Measurements from ENCODE around the gene CTRL. TPM values are rescaled to one million over a fixed set of nuclear protein-coding genes. Genes with fewer than 3 reads are reported as not detected.

CTRL gene
- polyA plus RNA-seq, 3 donors = 0.69 to 17.4 (median 1.6) TPM

DNA sequence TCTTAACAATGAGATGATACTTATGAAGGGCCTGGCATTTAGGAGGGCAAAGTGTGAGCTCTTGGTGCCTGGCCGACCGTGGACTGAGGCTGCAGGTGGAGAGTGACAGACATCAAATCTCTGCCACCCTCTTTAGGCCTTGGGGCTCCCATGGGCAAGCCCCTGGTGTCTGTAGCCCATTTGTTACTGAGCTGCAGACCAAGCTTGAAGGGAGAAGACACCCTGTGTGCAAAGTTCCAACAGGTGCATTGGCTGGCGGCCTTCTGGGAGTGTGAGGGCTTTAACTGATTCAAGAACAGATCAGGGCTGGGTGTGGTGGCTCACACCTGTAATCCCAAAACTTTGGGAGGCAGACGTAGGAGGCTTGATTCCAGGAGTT, 789 bp upstream of the CTRL start:
- no peaks in the 10 kb centered on the region for H3K9me3 ChIP-seq (replicated peaks in 1 of 2; ENCODE audit: control insufficient read depth in 1 of 2, insufficient read depth in 1 of 2, low read length in 2 of 2)
- no peak overlapping the region for H3K4me2 ChIP-seq (replicated peaks; ENCODE audit: extremely low read depth, low read length, poor library complexity, severe bottlenecking)
- H4K20me1 ChIP-seq (ENCODE audit: insufficient read depth, low read length) = peaks cover 79% of the 10 kb centered on the region
- WGBS (ENCODE audit: insufficient coverage) = 92% methylated on average over 3 of the region's 4 CpGs
- no peak overlapping the region for H3K4me3 Mint-ChIP-seq
- H3K9ac ChIP-seq (ENCODE audit: insufficient read depth, low read length, poor library complexity, severe bottlenecking) = no peak overlapping the region
- no peaks in the 10 kb centered on the region for H3K27me3 ChIP-seq (ENCODE audit: control insufficient read depth in 2 of 2, insufficient read depth in 2 of 2, low read length in 2 of 2)
- H3K27me3 Mint-ChIP-seq (ENCODE audit: low read depth in 3 of 3) = no peaks in the 10 kb centered on the region
- peaks cover 30% of the 10 kb centered on the region for H3K79me2 ChIP-seq (ENCODE audit: insufficient read depth, low read length)
- H3K4me1 ChIP-seq (ENCODE audit: control insufficient read depth in 1 of 2, insufficient read depth in 2 of 2, low read length in 2 of 2) = peaks cover 16 to 25% of the 10 kb centered on the region in 2 donors
- peaks cover 0 to 1% (median 0%) of the 10 kb centered on the region in 7 donors for H3K9me3 Mint-ChIP-seq
- peak overlapping the region in 5 of 7 donors; percentile 13 to 71 (median 33) for H3K27ac Mint-ChIP-seq
- no peak overlapping the region for H2AFZ ChIP-seq (ENCODE audit: insufficient read depth, low read depth, low read length, poor library complexity, severe bottlenecking)
- peak overlapping the region in 1 of 2 donors; percentile 28 for H3K27ac ChIP-seq (ENCODE audit: low read depth in 1 of 2, low read length in 2 of 2)
- DNase-seq = no peak
- peaks cover 25% of the 10 kb centered on the region for H3K4me1 Mint-ChIP-seq
- TF ChIP-seq, protein P1, sequence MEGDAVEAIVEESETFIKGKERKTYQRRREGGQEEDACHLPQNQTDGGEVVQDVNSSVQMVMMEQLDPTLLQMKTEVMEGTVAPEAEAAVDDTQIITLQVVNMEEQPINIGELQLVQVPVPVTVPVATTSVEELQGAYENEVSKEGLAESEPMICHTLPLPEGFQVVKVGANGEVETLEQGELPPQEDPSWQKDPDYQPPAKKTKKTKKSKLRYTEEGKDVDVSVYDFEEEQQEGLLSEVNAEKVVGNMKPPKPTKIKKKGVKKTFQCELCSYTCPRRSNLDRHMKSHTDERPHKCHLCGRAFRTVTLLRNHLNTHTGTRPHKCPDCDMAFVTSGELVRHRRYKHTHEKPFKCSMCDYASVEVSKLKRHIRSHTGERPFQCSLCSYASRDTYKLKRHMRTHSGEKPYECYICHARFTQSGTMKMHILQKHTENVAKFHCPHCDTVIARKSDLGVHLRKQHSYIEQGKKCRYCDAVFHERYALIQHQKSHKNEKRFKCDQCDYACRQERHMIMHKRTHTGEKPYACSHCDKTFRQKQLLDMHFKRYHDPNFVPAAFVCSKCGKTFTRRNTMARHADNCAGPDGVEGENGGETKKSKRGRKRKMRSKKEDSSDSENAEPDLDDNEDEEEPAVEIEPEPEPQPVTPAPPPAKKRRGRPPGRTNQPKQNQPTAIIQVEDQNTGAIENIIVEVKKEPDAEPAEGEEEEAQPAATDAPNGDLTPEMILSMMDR (IDR thresholded peaks at IDR 0.05) = no peak
- intact Hi-C loops (cut with micrococcal nuclease) = loop anchor here (5.0 to 10.0 kb wide), 3 partner anchors 35 to 118 kb away; partner anchors contain the start of gene EDC4 (in 1 of the 2)
- peaks cover 50 to 79% of the 10 kb centered on the region in 2 donors for H3K36me3 Mint-ChIP-seq
- peaks cover 55 to 75% of the 10 kb centered on the region in 2 donors for H3K36me3 ChIP-seq (replicated peaks in 1 of 2; ENCODE audit: control insufficient read depth in 1 of 2, insufficient read depth in 2 of 2, low read length in 2 of 2)
- no peak overlapping the region for H3K4me3 ChIP-seq (replicated peaks in 1 of 3; ENCODE audit: low read depth in 2 of 3, low read length in 3 of 3)

DNA sequence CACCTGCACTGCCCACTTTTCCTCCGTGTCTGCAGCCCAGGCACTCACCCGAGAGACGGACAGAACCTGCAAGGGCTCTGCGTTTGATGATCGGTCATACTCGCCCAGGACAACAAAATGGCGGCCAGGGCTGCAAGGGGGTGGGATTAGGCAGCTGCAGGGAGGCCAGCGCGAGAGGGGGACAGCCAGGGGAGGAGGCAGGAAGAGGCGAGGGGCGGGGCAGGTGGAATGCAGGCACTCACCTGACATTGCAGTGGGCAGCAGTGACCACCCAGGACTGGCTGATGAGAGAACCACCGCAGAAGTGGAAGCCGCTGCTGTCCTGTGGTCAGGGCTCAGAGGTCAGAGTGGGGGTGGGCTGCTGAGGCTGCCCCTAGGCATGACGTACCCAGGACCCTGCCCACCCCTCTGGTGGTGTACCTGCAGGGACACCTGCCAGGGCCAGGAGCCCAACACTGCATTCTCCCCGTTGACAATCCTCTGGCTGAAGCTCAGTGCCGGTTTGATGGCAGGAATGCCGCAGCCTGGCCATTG, 917 bp downstream of the CTRL start:
- peaks cover 9 to 17% of the 10 kb centered on the region in 2 donors for H3K4me1 ChIP-seq (ENCODE audit: control insufficient read depth in 1 of 2, insufficient read depth in 2 of 2, low read length in 2 of 2)
- peaks cover 96% of the 10 kb centered on the region for H4K20me1 ChIP-seq (ENCODE audit: insufficient read depth, low read length)
- no peaks in the 10 kb centered on the region for H3K27me3 ChIP-seq (ENCODE audit: control insufficient read depth in 2 of 2, insufficient read depth in 2 of 2, low read length in 2 of 2)
- TF ChIP-seq, protein P1 (IDR thresholded peaks at IDR 0.05) = no peak
- Mint-ChIP-seq H3K36me3 (peaks cover 51 to 80% of the 10 kb centered on the region in 2 donors), H3K4me1 (peaks cover 17% of the 10 kb centered on the region), H3K27me3 (ENCODE audit: low read depth in 3 of 3) (no peaks in the 10 kb centered on the region), H3K27ac (no peak overlapping the region), H3K4me3 (no peak overlapping the region), H3K9me3 (peaks cover 0 to 1% (median 0%) of the 10 kb centered on the region in 7 donors)
- no peak overlapping the region for H3K9ac ChIP-seq (ENCODE audit: insufficient read depth, low read length, poor library complexity, severe bottlenecking)
- no peak for DNase-seq
- peaks cover 60 to 90% of the 10 kb centered on the region in 2 donors for H3K36me3 ChIP-seq (replicated peaks in 1 of 2; ENCODE audit: control insufficient read depth in 1 of 2, insufficient read depth in 2 of 2, low read length in 2 of 2)
- H3K9me3 ChIP-seq (replicated peaks in 1 of 2; ENCODE audit: control insufficient read depth in 1 of 2, insufficient read depth in 1 of 2, low read length in 2 of 2) = no peaks in the 10 kb centered on the region
- WGBS (ENCODE audit: insufficient coverage) = 98% methylated on average over 16 of the region's 17 CpGs
- H3K79me2 ChIP-seq (ENCODE audit: insufficient read depth, low read length) = peaks cover 19% of the 10 kb centered on the region
- intact Hi-C loops (cut with micrococcal nuclease) = loop anchor here (5.0 to 10.0 kb wide), 3 partner anchors 33 to 116 kb away; partner anchors contain the start of gene EDC4 (in 1 of the 2)
- H3K27ac ChIP-seq (ENCODE audit: low read depth in 1 of 2, low read length in 2 of 2) = no peak overlapping the region
- H3K4me3 ChIP-seq (replicated peaks in 1 of 3; ENCODE audit: low read depth in 2 of 3, low read length in 3 of 3) = no peak overlapping the region
- H2AFZ ChIP-seq (ENCODE audit: insufficient read depth, low read depth, low read length, poor library complexity, severe bottlenecking) = no peak overlapping the region
- H3K4me2 ChIP-seq (replicated peaks; ENCODE audit: extremely low read depth, low read length, poor library complexity, severe bottlenecking) = no peak overlapping the region

Data from CD14-positive monocyte (primary cell).